ENCODE results near the gene CLK3. TPM values are rescaled to one million over a fixed set of nuclear protein-coding genes. Genes with fewer than 3 reads are reported as not detected.
"Not testable (repeated sequence)": the region's sequence is repeated elsewhere in the genome, so short reads cannot be mapped to it uniquely, and the experiment has no call there.

Gene CLK3
- total and polyA plus RNA-seq, 2 donors = 53.2 to 90.8 TPM

DNA sequence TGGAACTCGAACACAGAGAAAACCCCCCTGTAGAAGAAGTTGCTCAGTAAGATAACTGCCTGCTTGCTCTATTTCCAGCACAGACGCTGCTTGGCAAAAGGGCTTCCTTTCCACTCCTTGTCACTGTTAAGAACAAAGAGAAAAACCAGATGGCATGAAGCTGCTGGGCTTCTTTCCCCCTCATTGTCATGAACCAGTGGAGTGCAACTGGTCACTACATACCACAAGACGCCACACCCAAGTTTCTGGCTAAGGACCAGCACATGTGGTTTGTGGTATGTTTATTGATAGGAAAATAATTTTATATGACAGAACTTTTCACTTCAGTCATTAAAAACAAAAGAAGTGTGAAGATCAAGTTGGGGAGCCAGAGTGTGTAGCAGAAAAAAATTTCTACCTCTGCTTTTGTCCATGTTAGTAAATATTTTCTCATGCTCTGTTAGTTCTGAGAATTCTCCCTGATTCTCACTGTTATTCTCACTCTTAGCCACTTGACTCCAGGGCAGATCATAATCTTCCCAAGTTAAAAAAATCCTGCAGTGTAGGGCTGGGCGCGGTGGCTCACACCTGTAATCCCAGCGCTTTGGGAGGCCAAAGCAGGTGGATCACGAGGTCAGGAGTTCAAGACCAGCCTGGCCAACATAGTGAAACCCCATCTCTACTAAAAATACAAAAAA, 37.9 kb downstream of the CLK3 start:
- Histone ChIP-seq H3K27me3 (ENCODE audit: control insufficient read depth in 2 of 2, insufficient read depth in 1 of 2, low read length in 1 of 2) (no peaks in the 10 kb centered on the region), H3K9me3 (ENCODE audit: control insufficient read depth in 2 of 2, insufficient read depth in 1 of 2, low read length in 1 of 2) (no peaks in the 10 kb centered on the region), H3K27ac (ENCODE audit: low read depth in 1 of 2, low read length in 1 of 2) (peak overlapping the region in 1 of 2 donors; percentile 41), H3K4me1 (ENCODE audit: control insufficient read depth in 2 of 2, insufficient read depth in 2 of 2, low read length in 2 of 2) (no peaks in the 10 kb centered on the region), H3K36me3 (ENCODE audit: control insufficient read depth in 2 of 2, insufficient read depth in 2 of 2, low read length in 1 of 2) (peaks cover 17% of the 10 kb centered on the region in 2 donors), H3K4me3 (ENCODE audit: low read length in 2 of 2) (no peak overlapping the region)
- DNase-seq (ENCODE audit: low read depth in 6 of 9, low spot score in 9 of 9) = no peak
- WGBS = 95% methylated on average over 7 of the region's 7 CpGs

GRCh38 chr15:74655424-74655823, 39.8 kb downstream of the CLK3 start:
- Histone ChIP-seq H3K27me3 (ENCODE audit: control insufficient read depth in 2 of 2, insufficient read depth in 1 of 2, low read length in 1 of 2) (no peaks in the 10 kb centered on the region), H3K4me1 (ENCODE audit: control insufficient read depth in 2 of 2, insufficient read depth in 2 of 2, low read length in 2 of 2) (no peaks in the 10 kb centered on the region), H3K27ac (ENCODE audit: low read depth in 1 of 2, low read length in 1 of 2) (no peak overlapping the region), H3K4me3 (ENCODE audit: low read length in 2 of 2) (no peak overlapping the region), H3K9me3 (ENCODE audit: control insufficient read depth in 2 of 2, insufficient read depth in 1 of 2, low read length in 1 of 2) (no peaks in the 10 kb centered on the region), H3K36me3 (ENCODE audit: control insufficient read depth in 2 of 2, insufficient read depth in 2 of 2, low read length in 1 of 2) (peaks cover 13 to 17% of the 10 kb centered on the region in 2 donors)
- DNase-seq (ENCODE audit: low read depth in 6 of 9, low spot score in 9 of 9) = no peak
- WGBS = 96% methylated on average over 7 of the region's 7 CpGs

- 98% methylated on average over 6 of the region's 6 CpGs for WGBS
- Histone ChIP-seq H3K9me3 (ENCODE audit: control insufficient read depth in 2 of 2, insufficient read depth in 1 of 2, low read length in 1 of 2) (no peaks in the 10 kb centered on the region), H3K4me1 (ENCODE audit: control insufficient read depth in 2 of 2, insufficient read depth in 2 of 2, low read length in 2 of 2) (no peaks in the 10 kb centered on the region), H3K27me3 (ENCODE audit: control insufficient read depth in 2 of 2, insufficient read depth in 1 of 2, low read length in 1 of 2) (no peaks in the 10 kb centered on the region), H3K27ac (ENCODE audit: low read depth in 1 of 2, low read length in 1 of 2) (no peak overlapping the region), H3K36me3 (ENCODE audit: control insufficient read depth in 2 of 2, insufficient read depth in 2 of 2, low read length in 1 of 2) (peaks cover 9 to 13% of the 10 kb centered on the region in 2 donors), H3K4me3 (ENCODE audit: low read length in 2 of 2) (no peak overlapping the region)
- DNase-seq (ENCODE audit: low read depth in 6 of 9, low spot score in 9 of 9) = no peak
Observed at GRCh38 chr15:74656935-74657535, 41.4 kb downstream of the CLK3 start.

DNA sequence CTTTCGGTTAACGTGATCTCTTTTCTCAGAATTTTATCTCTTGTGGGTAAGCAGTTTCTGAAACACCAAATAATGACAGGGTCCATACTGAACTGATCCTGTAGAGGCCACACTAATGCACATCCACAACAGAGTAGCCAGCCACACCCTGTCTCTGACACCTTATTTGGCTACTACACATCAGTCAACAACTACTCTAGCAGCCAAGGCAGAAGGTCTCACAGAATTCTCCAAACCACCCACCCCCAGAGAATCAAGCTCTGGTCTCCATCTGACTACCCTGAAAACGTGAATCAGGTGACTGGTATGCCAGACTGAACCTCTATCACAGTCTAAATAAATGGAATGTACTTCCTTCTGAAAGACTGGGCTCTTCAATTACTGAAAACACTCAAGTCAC, 42.2 kb downstream of the CLK3 start:
- Histone ChIP-seq H3K36me3 (ENCODE audit: control insufficient read depth in 2 of 2, insufficient read depth in 2 of 2, low read length in 1 of 2) (peaks cover 6 to 10% of the 10 kb centered on the region in 2 donors), H3K4me1 (ENCODE audit: control insufficient read depth in 2 of 2, insufficient read depth in 2 of 2, low read length in 2 of 2) (no peaks in the 10 kb centered on the region), H3K27ac (ENCODE audit: low read depth in 1 of 2, low read length in 1 of 2) (no peak overlapping the region), H3K27me3 (ENCODE audit: control insufficient read depth in 2 of 2, insufficient read depth in 1 of 2, low read length in 1 of 2) (no peaks in the 10 kb centered on the region), H3K4me3 (ENCODE audit: low read length in 2 of 2) (no peak overlapping the region), H3K9me3 (ENCODE audit: control insufficient read depth in 2 of 2, insufficient read depth in 1 of 2, low read length in 1 of 2) (no peaks in the 10 kb centered on the region)
- WGBS = 95% methylated on average over 3 of the region's 3 CpGs
- DNase-seq (ENCODE audit: low read depth in 6 of 9, low spot score in 9 of 9) = no peak

GRCh38 chr15:74661280-74661679, 45.6 kb downstream of the CLK3 start:
- not testable (repeated sequence) for H3K27ac ChIP-seq (ENCODE audit: low read depth in 1 of 2, low read length in 1 of 2); H3K9me3 ChIP-seq (ENCODE audit: control insufficient read depth in 2 of 2, insufficient read depth in 1 of 2, low read length in 1 of 2); H3K4me3 ChIP-seq (ENCODE audit: low read length in 2 of 2); H3K27me3 ChIP-seq (ENCODE audit: control insufficient read depth in 2 of 2, insufficient read depth in 1 of 2, low read length in 1 of 2); DNase-seq (ENCODE audit: low read depth in 6 of 9, low spot score in 9 of 9); H3K36me3 ChIP-seq (ENCODE audit: control insufficient read depth in 2 of 2, insufficient read depth in 2 of 2, low read length in 1 of 2); H3K4me1 ChIP-seq (ENCODE audit: control insufficient read depth in 2 of 2, insufficient read depth in 2 of 2, low read length in 2 of 2)
- WGBS = 97% methylated on average over 8 of the region's 8 CpGs

DNA sequence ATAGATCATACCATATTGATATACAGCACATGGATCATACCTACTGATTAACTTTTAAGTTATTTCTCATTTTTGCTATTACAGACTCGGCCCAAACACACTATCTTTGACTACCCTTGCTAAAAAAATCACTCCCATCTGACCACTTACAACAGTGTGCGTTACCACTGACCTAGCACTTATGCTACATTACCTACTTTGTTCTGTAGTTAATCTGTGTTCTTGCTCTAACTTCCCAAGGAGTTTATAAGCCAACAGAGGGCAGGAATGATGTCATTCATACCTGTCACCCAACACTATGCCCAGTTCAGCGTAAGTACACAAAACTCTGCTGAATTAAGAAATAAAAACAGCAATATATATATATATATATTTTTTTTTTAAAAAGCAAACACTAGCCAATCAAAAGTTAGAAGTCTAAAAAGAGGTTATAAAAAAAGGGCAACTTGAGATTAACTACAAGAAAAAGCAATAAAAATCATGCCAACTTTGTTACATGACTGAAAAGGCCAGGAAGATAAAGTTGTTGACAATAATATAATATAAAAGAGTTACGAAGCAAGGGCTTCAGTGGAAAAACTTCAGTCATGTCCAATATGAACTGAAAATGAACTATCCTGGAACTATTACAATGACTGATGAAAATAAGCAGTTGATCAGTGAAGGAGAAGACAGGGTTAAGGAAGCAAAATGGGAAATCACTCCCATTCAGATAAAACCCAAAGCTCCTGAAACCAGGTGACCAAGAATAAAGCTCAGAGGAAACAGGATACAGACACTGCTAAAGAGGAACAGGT, 46.6 kb downstream of the CLK3 start:
- Histone ChIP-seq H3K27me3 (ENCODE audit: control insufficient read depth in 2 of 2, insufficient read depth in 1 of 2, low read length in 1 of 2) (no peaks in the 10 kb centered on the region), H3K4me3 (ENCODE audit: low read length in 2 of 2) (no peak overlapping the region), H3K9me3 (ENCODE audit: control insufficient read depth in 2 of 2, insufficient read depth in 1 of 2, low read length in 1 of 2) (no peaks in the 10 kb centered on the region), H3K4me1 (ENCODE audit: control insufficient read depth in 2 of 2, insufficient read depth in 2 of 2, low read length in 2 of 2) (no peaks in the 10 kb centered on the region), H3K27ac (ENCODE audit: low read depth in 1 of 2, low read length in 1 of 2) (no peak overlapping the region), H3K36me3 (ENCODE audit: control insufficient read depth in 2 of 2, insufficient read depth in 2 of 2, low read length in 1 of 2) (peaks cover 0 to 2% of the 10 kb centered on the region in 2 donors)
- no peak for DNase-seq (ENCODE audit: low read depth in 6 of 9, low spot score in 9 of 9)
- WGBS = 97% methylated on average over 4 of the region's 4 CpGs

GRCh38 chr15:74663303-74664027, 47.8 kb downstream of the CLK3 start:
- Histone ChIP-seq H3K36me3 (ENCODE audit: control insufficient read depth in 2 of 2, insufficient read depth in 2 of 2, low read length in 1 of 2) (peaks cover 0 to 12% of the 10 kb centered on the region in 2 donors), H3K27me3 (ENCODE audit: control insufficient read depth in 2 of 2, insufficient read depth in 1 of 2, low read length in 1 of 2) (no peaks in the 10 kb centered on the region), H3K4me1 (ENCODE audit: control insufficient read depth in 2 of 2, insufficient read depth in 2 of 2, low read length in 2 of 2) (no peaks in the 10 kb centered on the region), H3K4me3 (ENCODE audit: low read length in 2 of 2) (no peak overlapping the region), H3K27ac (ENCODE audit: low read depth in 1 of 2, low read length in 1 of 2) (no peak overlapping the region), H3K9me3 (ENCODE audit: control insufficient read depth in 2 of 2, insufficient read depth in 1 of 2, low read length in 1 of 2) (no peaks in the 10 kb centered on the region)
- DNase-seq (ENCODE audit: low read depth in 6 of 9, low spot score in 9 of 9) = no peak
- 97% methylated on average over 8 of the region's 8 CpGs for WGBS

DNA sequence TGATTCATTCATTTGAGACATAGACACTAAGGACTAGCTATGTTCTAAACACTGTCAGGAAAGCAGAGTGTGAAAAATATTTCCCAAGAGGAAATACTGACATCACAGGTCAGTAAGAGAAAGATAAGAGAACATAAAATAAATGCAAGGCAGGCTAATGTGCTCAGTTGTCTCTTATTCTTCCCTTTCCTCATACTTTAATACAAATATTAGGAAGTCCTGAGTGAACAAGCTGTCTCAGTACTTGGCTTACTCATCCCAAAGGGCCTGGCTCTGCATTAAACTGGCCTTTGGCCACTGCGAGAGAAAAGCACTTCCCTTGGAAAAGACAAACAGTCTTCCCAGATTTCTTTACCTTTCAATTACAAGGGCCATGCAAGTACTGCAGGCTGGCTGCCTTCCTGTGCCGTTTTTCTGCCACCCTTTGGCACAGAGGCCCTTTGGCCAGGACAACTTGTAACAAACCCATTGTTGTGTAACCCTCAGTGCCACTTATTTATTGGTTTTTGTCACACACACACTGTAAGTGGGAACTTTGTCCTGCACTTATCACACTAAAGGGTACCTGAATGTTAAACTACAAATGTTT, 48.5 kb downstream of the CLK3 start:
- Histone ChIP-seq H3K4me1 (ENCODE audit: control insufficient read depth in 2 of 2, insufficient read depth in 2 of 2, low read length in 2 of 2) (no peaks in the 10 kb centered on the region), H3K36me3 (ENCODE audit: control insufficient read depth in 2 of 2, insufficient read depth in 2 of 2, low read length in 1 of 2) (peaks cover 0 to 12% of the 10 kb centered on the region in 2 donors), H3K9me3 (ENCODE audit: control insufficient read depth in 2 of 2, insufficient read depth in 1 of 2, low read length in 1 of 2) (no peaks in the 10 kb centered on the region), H3K27ac (ENCODE audit: low read depth in 1 of 2, low read length in 1 of 2) (no peak overlapping the region), H3K27me3 (ENCODE audit: control insufficient read depth in 2 of 2, insufficient read depth in 1 of 2, low read length in 1 of 2) (no peaks in the 10 kb centered on the region), H3K4me3 (ENCODE audit: low read length in 2 of 2) (no peak overlapping the region)
- WGBS = 87% methylated on average over 2 of the region's 2 CpGs
- no peak for DNase-seq (ENCODE audit: low read depth in 6 of 9, low spot score in 9 of 9)

All from thymus (tissue), 11 donors.